Motor neuron (in vitro differentiated cells): ENCODE data around the gene TMOD1. TPM values are rescaled to one million over a fixed set of nuclear protein-coding genes. Genes with fewer than 3 reads are reported as not detected.

Source experiments
- ATAC-seq, 8 experiments: fragments of 200-7000 bp; cut with Tn5 transposase; replicated peaks in 6 of 8; 2 replicates each; pipeline ENCODE4 v1.8.0; 2021; ENCODE audit warnings: mild to moderate bottlenecking in 8 of 8, moderate library complexity in 8 of 8
- H3K27ac ChIP-seq, 2 donors: fragments of 250-450 bp; sonication (Bioruptor Pico); 2 replicates each; pipeline ENCODE4 v1.9.0; 2021; ENCODE audit warnings: antibody characterized with exemption in 2 of 2, mild to moderate bottlenecking in 2 of 2, moderate library complexity in 1 of 2
- H3K4me1 ChIP-seq, 2 donors: fragments of 250-450 bp; sonication (Bioruptor Pico); replicated peaks in 1 of 2; 2 replicates each; pipeline ENCODE4 v1.6.1; 2021; ENCODE audit warnings: antibody characterized with exemption in 2 of 2, mild to moderate bottlenecking in 2 of 2, moderate library complexity in 1 of 2
- H3K4me3 ChIP-seq, 5 donors: fragments of 250-450 bp; sonication (Bioruptor Pico); 2 replicates each; pipeline ENCODE4 v1.9.0; 2021; ENCODE audit warnings: antibody characterized with exemption in 5 of 5, mild to moderate bottlenecking in 5 of 5, moderate library complexity in 4 of 5
- WGBS, 10 experiments: fragments of 450-650 bp; shearing (Covaris generic); methylation state at CpG; one replicate each; pipeline ENCODE4 v1.0.0; 2022; 5-methylcytosine and 5-hydroxymethylcytosine counted together
- in situ Hi-C, 9 experiments: fragments of 400-800 bp; cut with MboI; loops; one replicate each; pipeline ENCODE4 v1.15.0; 2021; ENCODE audit warnings: low sequenced_read_pairs in 9 of 9, low pct_unique_long_range_greater_than_20kb in 2 of 9; ENCODE audit not compliant: unreplicated experiment in 9 of 9
- total RNA-seq, 8 experiments: library from RNA; unstranded; fragments of 300-600 nt; gene quantifications; 2 replicates each; pipeline versions ENCODE4 v1.2.3 to v1.2.4, GENCODE V29; 2022

The TMOD1 gene
- total RNA-seq, 8 experiments from 2014 or later = 0.15 to 76.0 (median 1.2) TPM

GRCh38 chr9:97558701-97559101 is 57.2 kb downstream of the TMOD1 start:
- no peak overlapping the region for H3K27ac ChIP-seq
- in situ Hi-C loops = no loop called here
- ATAC-seq = no peak
- no peak overlapping the region for H3K4me3 ChIP-seq
- H3K4me1 ChIP-seq = peaks cover 0 to 5% of the 10 kb centered on the region in 2 donors
- WGBS, 10 experiments = 8 to 60% (median 47%) methylated on average over 1 to 3 of the region's 3 CpGs; no CpG with 5 or more reads in 7 of the 10 experiments

DNA sequence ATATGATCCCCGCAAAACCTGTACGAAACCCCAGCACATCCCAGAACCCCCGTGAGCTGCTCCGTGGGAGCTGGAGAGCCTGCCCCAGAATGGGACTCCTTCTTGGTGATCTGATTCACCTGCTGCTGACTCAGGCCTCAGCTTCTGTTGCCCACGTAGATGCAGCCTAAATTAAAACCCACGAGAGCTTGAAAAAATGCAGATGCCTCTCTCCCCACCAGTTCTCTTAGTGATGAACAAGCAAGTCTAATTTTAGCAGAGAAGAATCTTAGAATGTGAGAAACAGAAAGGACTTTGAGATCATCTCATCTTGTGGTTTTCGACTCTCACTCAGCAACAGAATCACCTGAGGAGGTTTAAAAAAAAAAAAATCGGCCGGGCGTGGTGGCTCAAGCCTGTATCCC is 57.6 kb downstream of the TMOD1 start:
- no peak for ATAC-seq
- in situ Hi-C loops = no loop called here
- WGBS, 10 experiments = 10 to 100% (median 82%) methylated on average over 2 to 8 of the region's 10 CpGs; no CpG with 5 or more reads in 3 of the 10 experiments
- Histone ChIP-seq H3K27ac (no peak overlapping the region), H3K4me1 (peaks cover 0 to 5% of the 10 kb centered on the region in 2 donors), H3K4me3 (no peak overlapping the region)

DNA sequence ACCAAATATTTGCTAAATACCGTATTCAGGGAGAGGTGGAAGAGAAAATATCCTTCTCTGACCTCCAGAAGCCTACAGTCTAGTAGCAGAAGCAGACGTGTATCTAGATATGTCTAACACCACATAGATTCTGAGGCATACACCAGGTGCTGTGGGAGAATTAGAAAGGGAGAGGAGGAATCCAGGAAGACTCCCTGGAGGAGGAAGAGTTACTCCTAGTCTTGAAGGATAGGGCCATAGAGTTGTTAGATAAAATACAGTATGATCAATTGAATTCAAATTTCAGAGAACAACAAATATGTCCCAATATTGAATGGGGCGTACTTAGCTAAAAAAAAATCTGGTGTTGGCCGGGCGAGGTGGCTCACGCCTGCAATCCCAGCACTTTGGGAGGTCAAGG is 58.7 kb downstream of the TMOD1 start:
- peaks cover 0 to 5% of the 10 kb centered on the region in 2 donors for H3K4me1 ChIP-seq
- 20 to 100% (median 95%) methylated on average over 1 to 6 of the region's 6 CpGs; no CpG with 5 or more reads in 1 of the 10 experiments for WGBS, 10 experiments
- H3K27ac ChIP-seq = no peak overlapping the region
- in situ Hi-C loops = loop anchor here in 1 of 9 experiments (10.0 kb wide), 1 partner anchor 55 kb away; the partner anchor contains the start of gene TMOD1
- H3K4me3 ChIP-seq = no peak overlapping the region
- ATAC-seq = no peak

DNA sequence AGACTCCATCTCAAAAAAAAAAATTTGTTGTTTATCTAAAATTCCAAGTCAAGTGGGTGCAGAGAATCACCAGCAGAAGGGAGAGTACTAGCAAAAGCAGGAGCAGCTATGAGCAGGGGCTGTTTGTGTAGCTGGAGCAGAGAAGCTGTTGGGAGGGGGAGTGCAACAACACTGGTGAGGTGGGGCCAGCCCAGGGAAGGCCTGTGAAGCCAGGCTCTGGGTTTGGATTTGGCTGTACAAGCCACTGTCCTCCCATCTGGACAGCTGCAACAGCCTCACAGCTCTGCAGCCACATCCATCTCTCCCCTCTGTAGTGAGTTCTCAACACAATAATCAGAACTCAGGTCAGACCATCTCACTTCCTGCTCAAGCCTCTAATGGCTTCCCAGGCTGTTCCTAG is 59.4 kb downstream of the TMOD1 start:
- in situ Hi-C loops = loop anchor here in 1 of 9 experiments (10.0 kb wide), 1 partner anchor 56 kb away; the partner anchor contains the start of gene TMOD1

GRCh38 chr9:97561501-97561900 is 60.0 kb downstream of the TMOD1 start:
- ATAC-seq = no peak
- H3K4me1 ChIP-seq = peaks cover 0 to 5% of the 10 kb centered on the region in 2 donors
- H3K27ac ChIP-seq = no peak overlapping the region
- 0 to 100% (median 79%) methylated on average over 1 to 3 of the region's 3 CpGs; no CpG with 5 or more reads in 6 of the 10 experiments for WGBS, 10 experiments
- H3K4me3 ChIP-seq = no peak overlapping the region
- in situ Hi-C loops = loop anchor here in 1 of 9 experiments (10.0 kb wide), 1 partner anchor 57 kb away; the partner anchor contains the start of gene TMOD1

More for the DNA sequence above, 59.4 kb downstream of the TMOD1 start:
- H3K4me3 ChIP-seq = no peak overlapping the region
- peaks cover 0 to 5% of the 10 kb centered on the region in 2 donors for H3K4me1 ChIP-seq
- H3K27ac ChIP-seq = no peak overlapping the region
- no peak for ATAC-seq

DNA sequence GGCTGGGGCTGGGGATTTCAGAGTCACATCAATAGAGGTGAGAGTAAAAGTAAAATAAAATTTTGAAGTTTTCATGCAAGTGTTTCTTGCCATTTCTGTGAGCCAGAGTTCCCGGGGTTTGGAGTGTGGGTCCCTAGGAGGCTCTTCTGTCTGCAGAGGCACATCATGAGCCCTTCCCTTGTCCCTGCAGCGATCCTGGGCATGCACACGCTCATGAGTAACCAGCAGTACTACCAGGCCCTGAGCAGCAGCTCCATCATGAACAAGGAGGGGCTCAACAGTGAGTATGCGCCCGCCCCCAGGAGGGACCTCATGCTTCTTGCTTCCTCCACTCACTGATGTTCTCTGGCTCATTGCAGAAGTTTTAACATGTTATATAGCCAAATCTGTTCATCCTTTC is 61.1 kb downstream of the TMOD1 start:
- Histone ChIP-seq H3K4me3 (no peak overlapping the region), H3K27ac (no peak overlapping the region), H3K4me1 (peaks cover 0 to 5% of the 10 kb centered on the region in 2 donors)
- WGBS, 10 experiments = 53 to 100% (median 91%) methylated on average over 2 to 3 of the region's 5 CpGs; no CpG with 5 or more reads in 4 of the 10 experiments
- ATAC-seq = no peak
- in situ Hi-C loops = loop anchor here in 1 of 9 experiments (10.0 kb wide), 1 partner anchor 58 kb away; the partner anchor contains the start of gene TMOD1

DNA sequence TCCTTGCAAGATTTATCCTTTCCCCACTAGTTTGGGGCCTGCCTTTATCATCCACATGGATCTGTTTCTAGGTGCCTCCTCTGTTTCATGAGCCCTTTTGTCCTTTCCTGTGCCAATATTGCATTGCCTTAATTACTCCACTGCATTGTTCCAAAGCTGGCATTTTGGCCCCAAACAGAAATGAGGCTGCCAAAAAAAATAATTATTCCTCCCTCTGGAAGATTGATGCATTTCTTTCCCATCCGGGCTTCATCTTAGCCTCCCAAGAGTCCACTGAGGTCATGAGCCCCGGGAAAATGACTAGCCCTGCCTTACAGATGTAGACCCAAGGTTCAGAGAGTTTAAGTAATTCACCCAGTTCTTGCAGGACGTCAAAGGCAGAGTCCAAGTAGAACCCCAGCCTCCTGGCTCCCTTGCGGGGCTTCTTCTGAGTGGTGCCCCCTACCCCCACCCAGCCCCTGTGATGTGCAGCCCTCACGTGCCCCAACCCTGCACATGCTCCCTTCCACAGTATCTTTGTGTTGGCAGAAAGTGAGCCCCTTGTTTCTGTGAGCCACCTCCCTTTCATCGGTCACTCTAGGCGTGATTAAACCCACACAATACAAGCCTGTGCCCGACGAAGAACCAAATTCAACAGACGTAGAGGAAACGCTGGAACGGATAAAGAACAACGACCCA is 62.1 kb downstream of the TMOD1 start:
- H3K4me3 ChIP-seq = no peak overlapping the region
- ATAC-seq = no peak
- in situ Hi-C loops = loop anchor here in 1 of 9 experiments (10.0 kb wide), 1 partner anchor 59 kb away; the partner anchor contains the start of gene TMOD1
- H3K27ac ChIP-seq = no peak overlapping the region
- H3K4me1 ChIP-seq = peaks cover 0 to 5% of the 10 kb centered on the region in 2 donors
- WGBS, 10 experiments = 0 to 100% (median 56%) methylated on average over 1 to 8 of the region's 13 CpGs; no CpG with 5 or more reads in 1 of the 10 experiments

DNA sequence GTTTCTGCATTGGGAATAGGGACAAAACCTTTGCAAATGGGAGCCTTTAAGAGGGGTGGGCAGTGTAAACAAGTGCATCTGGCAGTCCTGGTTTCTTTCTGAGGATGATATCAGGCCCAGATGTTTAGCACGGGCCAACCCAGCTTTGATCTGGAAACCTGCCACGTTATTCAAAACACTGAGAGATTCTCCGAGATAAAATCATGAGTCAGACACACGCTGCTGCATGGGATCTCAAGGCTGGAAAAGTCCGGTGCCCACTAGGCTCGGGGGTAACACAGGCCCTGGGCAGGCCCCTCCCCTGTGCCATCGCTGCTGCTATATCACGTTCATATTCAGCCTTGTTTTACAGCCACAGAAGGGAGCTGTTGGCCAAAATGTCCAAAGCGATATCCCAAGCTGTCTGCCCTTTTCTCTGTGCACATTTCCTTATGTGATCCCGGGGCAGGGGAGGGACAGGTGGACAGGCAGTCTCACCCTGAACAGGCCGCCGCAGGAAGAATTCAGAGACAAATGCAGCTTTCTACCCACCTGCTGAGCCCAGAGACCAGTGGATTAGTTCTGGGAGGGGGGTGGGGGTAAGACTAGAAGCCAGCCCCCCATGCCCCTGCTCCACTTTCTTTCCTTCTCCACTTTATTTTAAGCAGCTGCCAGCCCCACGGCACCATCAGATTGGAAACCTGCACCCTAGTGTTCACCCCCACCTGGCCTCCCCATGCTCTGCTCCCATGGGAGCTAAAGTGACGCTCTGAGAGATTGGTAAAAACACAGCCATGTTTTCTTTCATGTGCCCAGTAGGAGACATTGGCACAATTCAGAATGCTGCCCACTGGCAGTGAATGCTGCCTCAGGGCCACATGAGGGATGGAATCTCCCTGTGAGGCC is 63.1 kb downstream of the TMOD1 start:
- 16 to 83% (median 67%) methylated on average over 2 to 11 of the region's 14 CpGs; no CpG with 5 or more reads in 2 of the 10 experiments for WGBS, 10 experiments
- Histone ChIP-seq H3K4me3 (no peak overlapping the region), H3K27ac (no peak overlapping the region), H3K4me1 (peaks cover 0 to 5% of the 10 kb centered on the region in 2 donors)
- in situ Hi-C loops = loop anchor here in 1 of 9 experiments (10.0 kb wide), 1 partner anchor 60 kb away; the partner anchor contains the start of gene TMOD1
- peak; percentile 19 to 95 (median 63) for ATAC-seq

GRCh38 chr9:97565262-97565661 is 63.8 kb downstream of the TMOD1 start:
- peaks cover 0 to 5% of the 10 kb centered on the region in 2 donors for H3K4me1 ChIP-seq
- H3K27ac ChIP-seq = no peak overlapping the region
- in situ Hi-C loops = loop anchor here in 1 of 9 experiments (10.0 kb wide), 1 partner anchor 60 kb away; the partner anchor contains the start of gene TMOD1
- ATAC-seq = no peak
- 60 to 100% (median 74%) methylated on average over 1 to 4 of the region's 5 CpGs; no CpG with 5 or more reads in 2 of the 10 experiments for WGBS, 10 experiments
- H3K4me3 ChIP-seq = no peak overlapping the region

DNA sequence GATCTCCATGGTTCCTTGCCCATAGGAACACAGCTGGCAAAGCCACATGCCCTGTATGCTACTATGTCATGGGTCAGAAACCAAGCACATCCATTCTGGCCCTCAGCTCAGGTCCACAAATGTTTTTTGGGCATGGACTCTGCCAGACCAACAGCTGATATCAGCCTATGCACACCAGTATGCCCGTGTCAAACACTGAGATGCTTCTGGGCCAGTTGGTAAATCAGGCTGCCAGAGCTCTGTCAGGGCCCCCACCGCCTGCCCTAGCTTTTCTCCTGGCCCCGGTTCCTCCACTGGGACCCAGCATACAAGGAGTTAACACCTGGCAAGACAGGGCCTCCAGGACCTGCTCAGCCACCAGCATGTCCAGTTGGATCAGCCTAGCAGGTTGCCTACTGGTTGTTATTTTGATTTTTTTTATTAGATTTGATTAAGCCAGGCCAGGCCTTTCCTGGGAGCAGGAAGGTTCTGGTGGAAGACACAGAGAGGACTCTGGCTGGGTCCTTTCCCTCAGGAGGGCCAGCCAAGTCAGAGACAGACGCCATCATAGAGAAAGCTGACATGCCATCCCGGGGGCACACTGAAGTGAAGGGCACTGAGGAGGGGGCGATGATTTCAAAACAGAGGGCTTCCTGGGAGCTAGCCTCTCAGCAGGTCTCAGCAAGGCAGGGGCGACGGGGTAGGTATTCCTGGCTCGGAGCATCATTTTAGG is 65.9 kb downstream of the TMOD1 start:
- Histone ChIP-seq H3K4me1 (peaks cover under 1 to 5% of the 10 kb centered on the region in 2 donors), H3K27ac (no peak overlapping the region), H3K4me3 (no peak overlapping the region)
- 0 to 70% (median 46%) methylated on average over 1 to 6 of the region's 9 CpGs; no CpG with 5 or more reads in 2 of the 10 experiments for whole genome bisulfite sequencing, 10 experiments
- no peak for ATAC-seq
- in situ Hi-C loops = loop anchor here in 1 of 9 experiments (10.0 kb wide), 1 partner anchor 63 kb away; the partner anchor contains the start of gene TMOD1

DNA sequence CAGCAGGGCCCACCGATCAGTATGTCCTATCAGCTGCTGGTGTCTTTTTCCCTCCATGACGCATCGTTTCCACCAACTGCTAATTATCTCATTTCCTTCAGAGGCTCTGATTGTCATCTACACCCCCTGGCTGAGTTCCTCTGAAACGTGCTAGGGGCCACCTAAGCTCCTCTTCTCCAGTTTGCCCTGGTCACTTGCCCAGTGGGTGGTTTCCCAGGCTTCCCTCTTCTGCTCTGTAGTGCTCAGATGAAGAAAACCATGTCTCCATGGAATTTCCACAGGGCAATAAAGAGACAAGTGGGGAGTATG is 66.4 kb downstream of the TMOD1 start:
- H3K4me3 ChIP-seq = no peak overlapping the region
- peaks cover 2 to 5% of the 10 kb centered on the region in 2 donors for H3K4me1 ChIP-seq
- no peak overlapping the region for H3K27ac ChIP-seq
- 0 to 100% (median 80%) methylated on average over 1 to 3 of the region's 4 CpGs; no CpG with 5 or more reads in 3 of the 10 experiments for WGBS, 10 experiments
- in situ Hi-C loops = loop anchor here in 1 of 9 experiments (10.0 kb wide), 1 partner anchor 63 kb away; the partner anchor contains the start of gene TMOD1
- ATAC-seq = no peak
